Inferior parietal cortex (tissue), 1 donor: ENCODE results near the gene IGLL5.
A peak's percentile ranks its signal among the peaks of the same experiment; 100 is the strongest.

Experiments used
- DNase-seq: peaks from one replicate; pipeline ENCODE4 v3.0.0-alpha.2; 2016; ENCODE audit errors: extremely low spot score

IGLL5 gene

GRCh38 chr22:22863001-22863400 is 24.6 kb upstream of the IGLL5 start:
- DNase-seq: no peak

DNA sequence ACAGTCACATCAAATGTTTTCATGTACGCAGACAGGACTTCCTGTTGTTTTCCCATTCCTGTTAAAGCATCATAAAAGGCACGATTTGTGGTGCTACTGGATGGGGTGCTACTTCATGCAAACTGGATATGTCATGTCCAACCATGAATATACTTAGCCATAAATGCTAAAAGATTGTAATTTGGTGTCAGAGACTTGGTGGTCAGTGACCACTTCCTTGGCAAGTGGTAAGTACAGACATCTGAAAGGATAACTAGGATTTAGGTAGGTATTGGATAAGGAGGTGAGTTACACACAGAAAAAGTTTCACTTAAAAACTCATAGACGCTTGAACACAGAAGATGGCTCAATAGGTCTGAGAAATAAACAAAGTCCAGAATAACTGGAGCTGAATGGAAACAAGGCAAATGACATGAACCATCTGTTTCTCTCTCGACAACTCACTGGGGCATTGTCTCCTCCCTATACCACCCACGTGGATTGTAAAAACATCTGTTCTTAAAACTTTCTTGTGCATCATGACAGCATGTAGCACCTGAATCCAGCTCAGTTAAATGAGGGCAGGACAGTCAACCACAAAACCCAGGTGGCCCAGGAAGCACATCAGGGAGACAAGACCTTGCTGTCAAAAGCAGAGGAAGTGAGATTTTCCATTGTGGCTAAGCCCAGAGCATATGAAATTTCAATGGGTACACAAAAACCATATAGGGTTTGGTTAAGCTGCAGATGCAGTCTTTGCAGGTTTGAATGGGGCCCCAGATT is 22.1 kb upstream of the IGLL5 start:
- DNase-seq: no peak

GRCh38 chr22:22866381-22867111 is 21.1 kb upstream of the IGLL5 start:
- no peak for DNase-seq

DNA sequence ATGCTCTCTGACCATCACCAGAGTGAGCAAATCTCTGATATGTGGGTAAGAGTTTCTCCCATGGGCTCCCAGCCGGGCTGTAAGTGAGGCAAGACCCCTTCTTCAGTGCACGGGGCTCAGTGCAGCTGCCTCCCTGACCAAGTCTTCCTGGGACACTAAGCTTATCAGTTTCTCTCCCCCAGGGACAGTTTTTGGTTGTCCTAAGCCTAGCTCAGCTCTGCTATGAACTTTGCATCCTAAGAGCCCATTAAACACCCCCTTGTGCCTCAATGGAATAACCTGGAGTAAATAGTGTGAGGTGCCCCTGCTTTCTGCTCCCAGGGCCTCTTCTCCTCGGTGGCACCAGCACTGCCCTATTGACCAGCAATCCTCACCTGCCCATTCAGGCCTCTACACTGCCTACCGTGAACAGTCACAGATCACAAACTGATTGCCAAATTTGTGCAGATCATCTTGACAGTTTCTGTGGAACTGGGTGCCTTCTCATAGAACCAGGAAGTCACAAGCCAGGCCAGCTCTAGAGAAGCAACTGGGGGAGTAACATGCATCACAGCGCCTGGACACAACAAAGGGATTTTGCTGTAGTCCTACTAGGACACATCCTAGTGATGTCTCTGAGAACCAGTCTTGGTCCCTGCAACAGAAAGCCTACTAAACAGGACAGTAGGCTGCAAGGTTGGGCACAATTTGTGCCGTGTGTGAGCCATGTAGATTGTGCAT is 19.5 kb upstream of the IGLL5 start:
- DNase-seq: no peak

DNA sequence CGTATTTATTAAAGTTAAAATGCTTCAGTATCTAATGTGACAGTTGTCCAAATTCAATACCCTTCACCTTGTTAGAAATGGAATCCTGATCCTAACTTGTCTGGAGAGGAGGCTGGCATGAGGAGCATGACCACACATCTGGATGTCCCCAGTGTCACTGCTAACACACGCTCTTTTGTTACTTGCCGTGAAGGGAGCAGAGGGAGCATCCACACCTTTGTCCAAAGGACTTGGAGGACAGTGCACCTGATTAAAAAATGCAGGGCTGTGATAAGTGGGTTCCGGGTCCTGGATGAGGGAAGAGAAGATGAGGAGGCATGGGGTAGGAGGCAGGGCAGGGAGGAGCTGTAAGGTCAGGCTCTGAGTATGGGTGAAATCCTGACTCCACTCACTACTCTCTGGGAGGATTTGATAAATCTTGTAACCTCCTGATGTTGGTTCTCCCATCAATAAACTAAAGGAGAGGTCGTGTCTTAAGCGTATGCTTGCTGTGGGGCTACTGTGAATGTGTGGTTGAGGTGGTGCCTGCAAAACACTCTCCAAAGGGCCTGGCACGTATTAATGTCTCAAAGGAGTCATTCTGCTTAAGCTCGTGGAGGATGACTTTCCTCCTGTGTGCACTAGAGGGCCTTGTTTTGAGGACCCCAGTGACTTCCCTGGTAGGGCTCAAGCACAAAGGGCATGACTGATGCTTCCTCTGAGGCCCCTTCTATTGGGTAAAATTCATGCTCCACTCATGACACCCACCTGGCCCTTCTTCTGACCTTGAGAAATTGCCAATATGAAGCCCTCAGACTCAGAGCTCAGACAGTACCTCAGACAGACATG is 16.8 kb upstream of the IGLL5 start:
- no peak for DNase-seq

GRCh38 chr22:22871536-22872278 is 15.9 kb upstream of the IGLL5 start:
- DNase-seq: no peak

DNA sequence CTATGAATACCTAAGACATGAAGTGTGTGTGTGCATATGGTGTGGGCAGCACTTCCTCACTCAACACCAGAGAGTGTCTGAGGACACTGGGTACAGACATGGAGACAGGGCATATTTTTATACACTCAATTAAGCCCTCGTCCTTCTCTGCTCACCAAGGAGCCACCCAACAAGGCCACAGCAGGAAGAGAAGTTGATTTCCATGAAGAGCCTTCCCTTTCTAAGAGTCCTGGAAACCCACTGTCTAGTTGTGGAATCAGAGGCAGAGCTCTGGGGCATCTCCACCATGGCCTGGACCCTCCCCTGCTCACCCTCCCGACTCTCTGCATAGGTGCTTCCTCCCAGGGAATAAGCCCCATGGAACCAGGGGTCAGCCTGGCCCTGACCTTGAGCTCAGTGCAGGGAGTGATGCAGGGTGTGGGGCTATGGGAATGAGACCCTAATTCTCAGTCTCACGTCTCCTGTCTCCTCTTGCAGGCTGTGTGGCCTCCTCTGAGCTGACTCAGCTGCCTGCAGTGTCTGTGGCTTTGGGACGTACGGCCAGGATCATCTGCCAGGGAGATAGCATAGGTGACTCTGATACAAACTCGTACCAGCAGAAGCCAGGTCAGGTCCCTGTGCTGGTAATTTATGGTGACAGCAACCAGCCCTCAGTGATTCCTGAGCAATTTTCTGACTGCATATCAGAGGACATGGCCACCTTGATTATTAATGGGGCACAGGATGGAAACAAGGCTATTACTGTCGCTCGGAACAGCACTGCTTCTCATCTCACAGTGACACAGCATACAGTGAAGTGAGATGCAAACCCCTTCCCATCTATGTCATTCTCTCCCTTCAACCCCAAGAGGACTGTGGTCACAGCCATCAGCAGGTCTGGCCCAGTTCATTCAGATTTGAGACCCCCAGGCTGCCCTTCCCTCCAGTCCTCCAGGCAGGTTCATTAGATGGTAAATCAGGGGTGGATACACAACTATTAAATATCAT is 14.6 kb upstream of the IGLL5 start:
- DNase-seq: no peak

GRCh38 chr22:22877523-22878210 is 9.9 kb upstream of the IGLL5 start:
- peak; percentile 72 for DNase-seq

DNA sequence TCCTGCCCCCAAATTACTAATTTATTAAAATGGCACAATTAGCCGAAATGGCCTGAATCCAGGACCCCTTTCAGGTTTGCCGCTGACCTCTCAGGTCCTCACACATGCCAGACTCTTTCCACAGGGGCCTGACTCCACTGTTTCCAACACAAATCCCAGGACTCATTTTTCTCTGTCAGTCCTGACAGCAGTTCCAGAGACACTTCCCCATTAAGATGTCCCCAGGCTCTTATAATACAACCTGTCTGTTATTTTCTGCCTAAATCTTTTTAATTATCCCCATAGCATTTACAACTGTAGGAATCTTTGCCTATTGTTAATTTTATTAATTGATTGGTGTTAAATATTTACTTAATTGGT is 9.4 kb upstream of the IGLL5 start:
- no peak for DNase-seq

- DNase-seq: no peak
Measured at GRCh38 chr22:22878801-22879674, 8.6 kb upstream of the IGLL5 start.

- DNase-seq: no peak
Measured at GRCh38 chr22:22879675-22880155, 7.9 kb upstream of the IGLL5 start.

DNA sequence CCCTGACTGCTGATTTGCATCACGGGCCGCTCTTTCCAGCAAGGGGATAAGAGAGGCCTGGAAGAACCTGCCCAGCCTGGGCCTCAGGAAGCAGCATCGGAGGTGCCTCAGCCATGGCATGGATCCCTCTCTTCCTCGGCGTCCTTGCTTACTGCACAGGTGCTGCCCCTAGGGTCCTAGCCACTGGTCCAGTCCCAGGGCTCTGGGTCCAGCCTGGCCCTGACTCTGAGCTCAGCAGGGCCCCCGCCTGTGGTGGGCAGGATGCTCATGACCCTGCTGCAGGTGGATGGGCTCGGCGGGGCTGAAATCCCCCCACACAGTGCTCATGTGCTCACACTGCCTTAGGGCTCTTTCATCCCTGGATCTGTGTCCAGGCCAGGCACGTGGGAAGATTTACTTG is 7.0 kb upstream of the IGLL5 start:
- no peak for DNase-seq

DNA sequence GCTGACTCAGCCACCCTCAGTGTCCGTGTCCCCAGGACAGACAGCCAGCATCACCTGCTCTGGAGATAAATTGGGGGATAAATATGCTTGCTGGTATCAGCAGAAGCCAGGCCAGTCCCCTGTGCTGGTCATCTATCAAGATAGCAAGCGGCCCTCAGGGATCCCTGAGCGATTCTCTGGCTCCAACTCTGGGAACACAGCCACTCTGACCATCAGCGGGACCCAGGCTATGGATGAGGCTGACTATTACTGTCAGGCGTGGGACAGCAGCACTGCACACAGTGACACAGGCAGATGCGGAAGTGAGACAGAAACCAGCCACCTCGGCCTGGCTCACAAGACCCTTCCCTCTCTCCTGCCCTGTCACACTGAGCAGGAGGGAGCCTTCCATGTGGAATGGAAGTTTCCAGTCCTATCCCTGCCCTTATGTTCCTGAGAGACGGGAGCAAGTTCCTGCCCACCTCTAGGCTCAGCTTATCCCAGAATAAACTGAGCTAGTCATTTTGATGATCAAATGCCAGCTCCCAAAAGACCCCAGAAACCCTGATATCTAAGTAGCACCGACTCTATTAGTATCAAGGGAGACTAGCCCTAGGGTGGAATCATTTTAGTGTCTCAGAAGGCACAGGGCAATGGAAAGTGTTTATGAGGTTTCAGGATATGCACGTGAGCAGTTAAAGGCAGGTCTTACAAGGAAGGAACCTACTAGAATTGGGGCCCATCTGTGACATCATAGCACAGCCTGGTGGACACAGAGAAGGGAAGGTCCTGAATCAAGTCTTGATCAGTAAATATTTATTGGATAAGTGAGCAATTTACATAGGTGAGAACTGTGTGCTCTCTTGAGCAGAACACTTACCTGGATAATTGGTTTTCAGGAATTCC is 6.3 kb upstream of the IGLL5 start:
- no peak for DNase-seq

GRCh38 chr22:22882033-22882717 is 5.4 kb upstream of the IGLL5 start:
- DNase-seq: no peak

DNA sequence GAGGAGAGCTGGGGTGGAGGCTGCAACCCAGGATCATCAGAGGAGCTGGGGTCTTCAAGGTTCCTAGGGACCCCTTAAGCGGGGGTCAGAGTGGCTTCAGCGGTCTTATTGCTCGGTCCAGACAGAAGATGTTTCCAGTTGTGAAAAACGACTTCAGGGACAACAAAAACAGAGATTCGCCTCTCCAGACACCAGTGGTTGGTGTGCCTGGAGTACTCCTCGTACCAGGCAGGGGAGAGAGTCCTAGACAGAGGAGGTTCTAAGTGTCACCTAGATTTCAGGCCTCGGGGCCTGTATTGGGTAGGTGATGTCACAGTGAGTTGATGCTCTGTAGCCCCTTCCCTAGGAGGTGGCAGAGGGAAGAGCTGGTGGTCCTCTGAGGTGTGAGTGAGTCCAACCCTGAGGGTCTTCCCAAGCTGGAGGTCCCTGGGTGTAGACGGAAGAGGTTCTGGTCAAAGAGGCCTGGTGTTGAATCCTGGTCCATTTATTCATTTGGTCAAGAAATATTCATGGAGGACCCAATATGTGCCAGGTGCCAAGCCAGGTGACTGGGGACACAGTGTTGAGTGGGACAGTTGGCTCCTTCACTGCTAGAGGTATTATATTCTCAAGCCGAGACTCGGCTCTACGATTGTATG is 4.4 kb upstream of the IGLL5 start:
- no peak for DNase-seq
